ENCODE measurements around the gene GALM.
A peak's percentile ranks its signal among the peaks of the same experiment; 100 is the strongest.
"Not testable (repeated sequence)": the region's sequence is repeated elsewhere in the genome, so short reads cannot be mapped to it uniquely, and the experiment has no call there.

GALM gene

GRCh38 chr2:38743672-38744398, 77.9 kb downstream of the GALM start:
- DNase-seq, result no peak

- no peak for DNase-seq
Observed at GRCh38 chr2:38744399-38744780, 78.5 kb downstream of the GALM start.

GRCh38 chr2:38745267-38745666, 79.4 kb downstream of the GALM start:
- no peak for DNase-seq

GRCh38 chr2:38747007-38747424, 81.1 kb downstream of the GALM start:
- DNase-seq, result no peak

GRCh38 chr2:38747819-38748218, 81.9 kb downstream of the GALM start:
- DNase-seq, result no peak

GRCh38 chr2:38748391-38748790, 82.5 kb downstream of the GALM start:
- DNase-seq, result no peak

- DNase-seq, result no peak
Observed at GRCh38 chr2:38748943-38749804, 83.3 kb downstream of the GALM start.

- DNase-seq, result peak in 1 of 2 experiments; percentile 31
Observed at GRCh38 chr2:38750011-38750890, 84.3 kb downstream of the GALM start.

GRCh38 chr2:38750891-38751595, 85.1 kb downstream of the GALM start, which contains the start of gene SRSF7:
Gene SRSF7 (minus strand): TSS chr2:38751361. CDS start chr2:38751256, 105 bp downstream.
- peak; percentile 97 to 99 for DNase-seq

GRCh38 chr2:38751596-38752410, 85.9 kb downstream of the GALM start:
- peak in 1 of 2 experiments; percentile 51 for DNase-seq

GRCh38 chr2:38754049-38754448, 88.1 kb downstream of the GALM start:
- DNase-seq, result no peak

GRCh38 chr2:38754506-38754905, 88.6 kb downstream of the GALM start:
- DNase-seq, result no peak

GRCh38 chr2:38755891-38756290, 90.0 kb downstream of the GALM start:
- DNase-seq, result not testable (repeated sequence)

- no peak for DNase-seq
Observed at GRCh38 chr2:38763228-38763627, 97.3 kb downstream of the GALM start.

- DNase-seq, result no peak
Observed at GRCh38 chr2:38763728-38764127, 97.8 kb downstream of the GALM start.

- no peak for DNase-seq
Observed at GRCh38 chr2:38765149-38765548, 99.2 kb downstream of the GALM start.

- DNase-seq, result no peak
Observed at GRCh38 chr2:38765551-38765950, 99.6 kb downstream of the GALM start.

GRCh38 chr2:38771632-38772031, 105.7 kb downstream of the GALM start:
- DNase-seq, result no peak

- DNase-seq, result no peak
Observed at GRCh38 chr2:38775097-38775920, 109.4 kb downstream of the GALM start.

- DNase-seq, result no peak
Observed at GRCh38 chr2:38775921-38776225, 110.0 kb downstream of the GALM start.

GRCh38 chr2:38776531-38776930, 110.6 kb downstream of the GALM start:
- no peak for DNase-seq

Measured in SW 1271 (cell line).